ENCODE data around the gene PHTF2.

PHTF2 gene

GRCh38 chr7:77791336-77791735, 7.2 kb upstream of the PHTF2 start:
- ChIA-PET CTCF (interaction anchor here (1.0 kb wide), 1 partner anchor 139 kb away, joined by 3 read pairs; no protein-coding TSS in a partner anchor), POLR2A (no interaction called here)
- no peak for DNase-seq (ENCODE audit: extremely low spot score)
- TF ChIP-seq CTCF (IDR thresholded peaks at IDR 0.05; ENCODE audit: control extremely low read depth, extremely low read depth, low read depth, missing control alignments): no peak

- TF ChIP-seq CTCF (IDR thresholded peaks at IDR 0.05; ENCODE audit: control extremely low read depth, extremely low read depth, low read depth, missing control alignments): no peak
- DNase-seq (ENCODE audit: extremely low spot score): no peak
- POLR2A ChIA-PET: no interaction called here
- CTCF ChIA-PET: interaction anchor here (1.0 to 1.7 kb wide), 2 partner anchors 9 to 140 kb away, joined by 3 to 6 read pairs; no protein-coding TSS in a partner anchor
Measured at GRCh38 chr7:77791956-77792355, 6.6 kb upstream of the PHTF2 start.

- no peak for DNase-seq (ENCODE audit: extremely low spot score)
- POLR2A ChIA-PET: no interaction called here
- CTCF ChIA-PET: no interaction called here
- TF ChIP-seq CTCF (IDR thresholded peaks at IDR 0.05; ENCODE audit: control extremely low read depth, extremely low read depth, low read depth, missing control alignments): no peak
Measured at GRCh38 chr7:77794000-77794399, 4.6 kb upstream of the PHTF2 start.

- POLR2A ChIA-PET: no interaction called here
- TF ChIP-seq CTCF (IDR thresholded peaks at IDR 0.05; ENCODE audit: control extremely low read depth, extremely low read depth, low read depth, missing control alignments): no peak
- no peak for DNase-seq (ENCODE audit: extremely low spot score)
- CTCF ChIA-PET: no interaction called here
Measured at GRCh38 chr7:77796109-77796508, 2.5 kb upstream of the PHTF2 start.

- TF ChIP-seq CTCF (IDR thresholded peaks at IDR 0.05; ENCODE audit: control extremely low read depth, extremely low read depth, low read depth, missing control alignments): no peak
- DNase-seq (ENCODE audit: extremely low spot score): no peak
- CTCF ChIA-PET: no interaction called here
- POLR2A ChIA-PET: no interaction called here
Measured at GRCh38 chr7:77796960-77797359, 1.6 kb upstream of the PHTF2 start.

- no peak for TF ChIP-seq CTCF (IDR thresholded peaks at IDR 0.05; ENCODE audit: control extremely low read depth, extremely low read depth, low read depth, missing control alignments)
- CTCF ChIA-PET: interaction anchor here (0.6 to 1.9 kb wide), 10 partner anchors 9 to 136 kb away, joined by 3 to 10 read pairs (median 4); no protein-coding TSS in a partner anchor
- POLR2A ChIA-PET: no interaction called here
- DNase-seq (ENCODE audit: extremely low spot score): no peak
Measured at GRCh38 chr7:77797734-77798393, 709 bp upstream of the PHTF2 start.
